Glutamatergic neuron (in vitro differentiated cells): ENCODE results near the gene PIGC. TPM values are rescaled to one million over a fixed set of nuclear protein-coding genes. Genes with fewer than 3 reads are reported as not detected.

Source experiments
- DNase-seq: peaks from one replicate; pipeline ENCODE4 v3.0.0; 2022
- H3K27ac Mint-ChIP-seq: one replicate; pipeline ENCODE4 v1.8.0; 2020; ENCODE audit warnings: mild to moderate bottlenecking, mixed read lengths, inconsistent platforms; ENCODE audit not compliant: unreplicated experiment
- H3K27me3 Mint-ChIP-seq: one replicate; pipeline ENCODE4 v1.8.0; 2020; ENCODE audit warnings: mild to moderate bottlenecking, moderate library complexity, mixed read lengths, inconsistent platforms; ENCODE audit not compliant: unreplicated experiment
- H3K36me3 Mint-ChIP-seq: one replicate; pipeline ENCODE4 v1.8.0; 2020; ENCODE audit warnings: mild to moderate bottlenecking, mixed read lengths, inconsistent platforms; ENCODE audit not compliant: unreplicated experiment
- H3K4me1 Mint-ChIP-seq: one replicate; pipeline ENCODE4 v1.8.0; 2020; ENCODE audit warnings: mild to moderate bottlenecking, low read depth, mixed read lengths, inconsistent platforms; ENCODE audit not compliant: unreplicated experiment
- H3K4me3 Mint-ChIP-seq: one replicate; pipeline ENCODE4 v1.8.0; 2020; ENCODE audit warnings: mild to moderate bottlenecking, mixed read lengths, inconsistent platforms; ENCODE audit not compliant: unreplicated experiment
- H3K9me3 Mint-ChIP-seq: one replicate; pipeline ENCODE4 v1.8.0; 2020; ENCODE audit warnings: mild to moderate bottlenecking, moderate library complexity, mixed read lengths, inconsistent platforms; ENCODE audit not compliant: unreplicated experiment
- CTCF ChIP-seq: fragments of 200-600 bp; sonication (generic); IDR thresholded peaks from one replicate; pipeline ENCODE4 v1.5.0; 2021; ENCODE audit not compliant: partially characterized antibody, unreplicated experiment
- total RNA-seq: library from RNA; stranded (reverse); fragmentation: NEBNext Ultra II Directional; extraction: Animal tissue kit (Norgen Biotek cat#: 25700); gene quantifications from one replicate; pipeline ENCODE4 v1.2.1, GENCODE V29; 2021; ENCODE audit not compliant: unreplicated experiment

PIGC gene
- total RNA-seq, 1 donor from 2014 or later = 27.7 TPM

- no peaks in the 10 kb centered on the region for H3K36me3 Mint-ChIP-seq
- no peak for DNase-seq
- H3K27ac Mint-ChIP-seq = no peak overlapping the region
- peaks cover 3% of the 10 kb centered on the region for H3K4me1 Mint-ChIP-seq
- no peaks in the 10 kb centered on the region for H3K27me3 Mint-ChIP-seq
- TF ChIP-seq CTCF = no peak
- H3K9me3 Mint-ChIP-seq = peaks cover 2% of the 10 kb centered on the region
- no peak overlapping the region for H3K4me3 Mint-ChIP-seq
Observed at GRCh38 chr1:172480431-172480830, 36.6 kb upstream of the PIGC start.

GRCh38 chr1:172478485-172478884, 34.6 kb upstream of the PIGC start:
- H3K9me3 Mint-ChIP-seq = peaks cover 2% of the 10 kb centered on the region
- H3K4me1 Mint-ChIP-seq = peaks cover 3% of the 10 kb centered on the region
- no peak for TF ChIP-seq CTCF
- no peak overlapping the region for H3K27ac Mint-ChIP-seq
- DNase-seq = no peak
- H3K4me3 Mint-ChIP-seq = no peak overlapping the region
- H3K36me3 Mint-ChIP-seq = no peaks in the 10 kb centered on the region
- H3K27me3 Mint-ChIP-seq = no peaks in the 10 kb centered on the region

DNA sequence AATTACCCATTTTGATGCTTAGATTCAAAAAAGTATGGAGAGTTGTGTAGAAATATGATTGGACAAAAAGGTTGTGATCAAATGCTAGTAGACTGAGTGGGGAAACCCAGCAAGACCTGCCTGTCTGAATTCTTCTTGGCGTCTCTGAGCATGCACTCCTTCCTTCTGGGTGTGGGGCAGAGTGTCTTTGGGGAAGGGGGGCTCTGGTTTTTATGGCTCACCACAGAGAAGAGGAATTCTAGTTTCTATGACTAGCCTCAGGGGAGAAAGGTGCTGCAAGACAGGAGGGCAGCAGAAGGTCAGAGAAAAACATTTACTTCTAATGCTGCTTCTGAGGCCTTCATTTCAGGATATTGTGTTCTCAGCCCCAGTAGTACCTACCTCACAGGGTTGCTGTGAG, 33.9 kb upstream of the PIGC start:
- DNase-seq = no peak
- H3K4me3 Mint-ChIP-seq = no peak overlapping the region
- peaks cover 3% of the 10 kb centered on the region for H3K4me1 Mint-ChIP-seq
- H3K36me3 Mint-ChIP-seq = no peaks in the 10 kb centered on the region
- peaks cover 2% of the 10 kb centered on the region for H3K9me3 Mint-ChIP-seq
- H3K27me3 Mint-ChIP-seq = no peaks in the 10 kb centered on the region
- no peak for TF ChIP-seq CTCF
- H3K27ac Mint-ChIP-seq = peak overlapping the region; percentile 3

DNA sequence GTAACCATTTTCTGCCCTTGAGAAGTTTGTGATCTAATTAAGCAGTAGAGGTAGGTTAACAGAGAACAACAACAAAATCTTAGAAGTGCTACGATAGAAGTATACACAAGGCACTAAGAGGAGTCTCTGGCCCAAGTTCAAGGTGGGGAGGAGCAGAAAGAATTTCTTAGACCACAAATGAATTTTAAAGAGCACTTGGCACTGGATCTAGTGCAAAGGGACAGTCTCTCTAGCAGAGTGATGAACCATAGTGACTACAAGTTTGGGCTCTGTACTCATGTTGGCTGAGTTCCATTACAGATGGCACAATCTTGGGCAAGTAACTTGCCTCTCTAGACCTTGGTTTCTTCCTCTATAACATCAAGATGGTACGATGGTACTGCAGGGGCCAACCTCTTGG, 33.3 kb upstream of the PIGC start:
- no peak overlapping the region for H3K27ac Mint-ChIP-seq
- peaks cover 2% of the 10 kb centered on the region for H3K9me3 Mint-ChIP-seq
- peaks cover 3% of the 10 kb centered on the region for H3K4me1 Mint-ChIP-seq
- DNase-seq = no peak
- H3K36me3 Mint-ChIP-seq = no peaks in the 10 kb centered on the region
- H3K4me3 Mint-ChIP-seq = no peak overlapping the region
- H3K27me3 Mint-ChIP-seq = no peaks in the 10 kb centered on the region
- no peak for TF ChIP-seq CTCF

DNA sequence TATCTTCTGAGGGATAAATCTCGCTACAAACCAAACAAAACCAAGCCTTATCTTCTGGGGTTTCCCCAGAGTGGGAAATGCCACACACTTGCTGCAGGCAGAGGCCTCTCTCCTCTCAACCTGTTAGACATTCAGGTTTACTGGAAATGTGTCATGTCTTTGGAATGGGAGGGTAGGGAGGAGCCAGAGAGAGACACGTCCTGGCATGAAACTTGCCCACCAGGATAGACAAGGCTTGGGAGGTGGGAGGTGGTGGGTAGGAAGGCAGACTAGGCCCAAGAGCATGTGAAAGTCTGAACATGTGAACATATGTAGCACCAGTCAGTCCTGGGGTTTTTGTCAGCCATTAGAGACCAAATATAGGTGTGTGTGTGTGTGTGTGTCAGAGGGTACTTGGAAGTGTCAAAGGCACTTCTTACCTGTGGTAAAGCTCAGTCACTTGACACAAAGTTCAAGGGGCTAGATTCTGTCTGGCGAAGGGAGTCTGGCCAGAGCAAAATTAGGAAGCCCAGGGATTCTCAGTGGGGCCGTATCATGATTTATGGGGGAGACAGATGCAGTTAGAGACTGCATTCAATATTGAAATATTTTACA, 32.4 kb upstream of the PIGC start:
- no peak for DNase-seq
- Mint-ChIP-seq H3K9me3 (peaks cover 2% of the 10 kb centered on the region), H3K36me3 (no peaks in the 10 kb centered on the region), H3K4me3 (no peak overlapping the region), H3K27ac (no peak overlapping the region), H3K4me1 (peaks cover 3% of the 10 kb centered on the region), H3K27me3 (no peaks in the 10 kb centered on the region)
- no peak for TF ChIP-seq CTCF
